Mammary microvascular endothelial cell (primary cell): ENCODE results near the gene ARHGAP24. TPM values are rescaled to one million over a fixed set of nuclear protein-coding genes. Genes with fewer than 3 reads are reported as not detected.

Experiments used
- total RNA-seq: library from RNA; depleted of rRNA; stranded (reverse); fragments of >200 nt; gene quantifications from 2 replicates; pipeline ENCODE4 v1.2.3, GENCODE V29; 2015

ARHGAP24 gene
- total RNA-seq: 99.1 and 105 TPM in 2 replicates

DNA sequence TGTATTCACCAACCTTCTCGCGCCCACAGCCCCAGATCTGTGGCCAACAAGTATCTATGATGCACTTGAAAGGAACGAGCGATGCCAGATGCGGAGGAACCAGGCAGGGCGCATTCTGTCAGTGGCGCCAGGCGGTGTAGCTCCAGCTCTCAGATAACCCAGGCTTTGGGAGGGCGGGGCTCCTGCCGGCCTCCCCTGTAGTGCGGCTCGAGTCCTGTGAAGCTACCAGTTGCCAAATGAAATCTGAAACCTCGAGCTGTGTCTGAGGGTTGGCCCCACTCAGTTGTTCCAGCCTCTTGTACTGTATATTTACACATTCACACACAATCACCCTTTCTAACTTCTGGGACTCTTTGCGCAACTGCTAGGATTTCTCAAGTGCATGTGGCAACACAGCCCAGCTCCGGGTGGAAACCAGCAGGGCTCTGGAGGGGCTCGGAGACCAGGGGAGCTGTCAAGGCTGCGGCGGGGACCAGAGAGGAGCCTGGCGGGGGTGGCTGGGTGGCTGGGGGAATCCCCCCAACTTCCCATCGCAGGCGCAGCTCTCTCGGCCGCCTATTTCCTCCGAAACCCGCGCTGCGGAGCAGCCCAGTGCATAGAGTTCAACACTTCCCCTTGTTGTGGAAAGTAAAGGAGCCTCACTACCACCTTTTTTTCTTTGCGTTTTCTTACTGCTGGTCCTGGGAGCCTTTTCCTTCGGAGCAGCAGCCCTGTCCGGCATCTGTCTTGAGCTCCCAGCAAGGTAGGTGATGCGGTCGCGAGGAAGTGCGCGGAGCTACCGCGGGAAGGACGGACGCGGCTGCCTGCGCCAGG is at the start of gene ARHGAP24:
TSS of gene ARHGAP24 (plus strand) at position 333 of the 813 bp plus-strand sequence.

